ENCODE data around the gene ECSCR. TPM values are rescaled to one million over a fixed set of nuclear protein-coding genes. Genes with fewer than 3 reads are reported as not detected.
"Not testable (repeated sequence)": the region's sequence is repeated elsewhere in the genome, so short reads cannot be mapped to it uniquely, and the experiment has no call there.

ECSCR gene
- total and polyA plus RNA-seq, 10 of the 15 experiments (the other 5 are each of a cell fraction or from before 2014, with no cell fraction given) = 0.15 to 0.83 (median 0.23) TPM; not detected in 3

GRCh38 chr5:139410993-139411828 lies 51.3 kb downstream of the ECSCR start (continued):
- TF ChIP-seq ZNF207 (IDR thresholded peaks at IDR 0.05; ENCODE audit: borderline replicate concordance) = no peak
- no peak for TF ChIP-seq POLR2AphosphoS2 (IDR thresholded peaks at IDR 0.05; ENCODE audit: low read depth, low read length)

GRCh38 chr5:139410121-139410992 lies 52.2 kb downstream of the ECSCR start:
- 56% methylated on average over 6 of the region's 6 CpGs for WGBS (ENCODE audit: insufficient coverage, insufficient replicate concordance, low lambda C conversion rate, missing lambda C conversion rate)
- ATAC-seq = no peak
- H3K4me2 ChIP-seq (ENCODE audit: control insufficient read depth, insufficient read depth) = no peak overlapping the region
- no peaks in the 10 kb centered on the region for H3K9me3 ChIP-seq (replicated peaks; ENCODE audit: control insufficient read depth, insufficient read depth, low read length)
- no peaks in the 10 kb centered on the region for H4K20me1 ChIP-seq (ENCODE audit: control insufficient read depth, insufficient read depth)
- RAD21 ChIA-PET (ENCODE audit: unreplicated experiment) = interaction anchor here (1.2 kb wide), 1 partner anchor 10 kb away, joined by 6 read pairs; no protein-coding TSS in a partner anchor
- no peak overlapping the region for H2AFZ ChIP-seq (ENCODE audit: control insufficient read depth, low read depth, low read length)
- H3K36me3 ChIP-seq (ENCODE audit: control insufficient read depth in 2 of 2, insufficient read depth in 2 of 2, low read length in 1 of 2) = no peaks in the 10 kb centered on the region
- intact Hi-C loops (cut with micrococcal nuclease; ENCODE audit: unreplicated experiment) (no loop called here), in situ Hi-C loops (cut with MboI) (no loop called here)
- peaks cover 25% of the 10 kb centered on the region for H3K4me1 ChIP-seq (ENCODE audit: control insufficient read depth, insufficient read depth, low read length)
- CTCF ChIA-PET = interaction anchor here (0.6 to 3.1 kb wide), 6 partner anchors 9 to 203 kb away, joined by 3 to 18 read pairs (median 6); no protein-coding TSS in a partner anchor
- H3K9ac ChIP-seq (ENCODE audit: control insufficient read depth, insufficient read depth, low read length) = no peak overlapping the region
- POLR2A ChIA-PET = interaction anchor here (0.7 to 2.8 kb wide), 3 partner anchors 8 to 153 kb away, joined by 3 to 7 read pairs (median 5); no protein-coding TSS in a partner anchor
- H3K79me2 ChIP-seq (ENCODE audit: control insufficient read depth, insufficient read depth, low read length) = no peaks in the 10 kb centered on the region
- FAIRE-seq = no peak
- SMC1A ChIA-PET (ENCODE audit: uncharacterized antibody, unreplicated experiment) = interaction anchor here (0.8 to 2.7 kb wide), 10 partner anchors 8 to 138 kb away, joined by 3 to 11 read pairs (median 4); partner anchors contain the start of gene DNAJC18
- no peak for DNase-seq (ENCODE audit: low read depth, low spot score)
- H3K27ac ChIP-seq (ENCODE audit: control insufficient read depth, insufficient read depth) = no peak overlapping the region
- TF ChIP-seq SMAD5 (IDR thresholded peaks at IDR 0.05; ENCODE audit: low read depth) (no peak), NR2F1 (conservative IDR thresholded peaks at IDR 0.05) (no peak), WRNIP1 (IDR thresholded peaks at IDR 0.05; ENCODE audit: borderline replicate concordance, low read depth, low read length) (no peak), SIN3A (IDR thresholded peaks at IDR 0.05; ENCODE audit: low read depth, low read length) (no peak), HDAC6 (IDR thresholded peaks at IDR 0.05; ENCODE audit: unreplicated experiment) (no peak), STAT3 (IDR thresholded peaks at IDR 0.05; ENCODE audit: low read depth, low read length) (no peak), PAX5 (IDR thresholded peaks at IDR 0.05; ENCODE audit: borderline replicate concordance, low read depth, low read length) (no peak)
- no peaks in the 10 kb centered on the region for H3K27me3 ChIP-seq (replicated peaks in 1 of 2; ENCODE audit: control insufficient read depth in 2 of 2, insufficient read depth in 2 of 2, low read length in 1 of 2)
- no peak overlapping the region for H3K4me3 ChIP-seq
- no TSS peak for BruUV-seq (replicated peaks)

GRCh38 chr5:139409116-139409515 lies 53.4 kb downstream of the ECSCR start:
- ATAC-seq; DNase-seq (ENCODE audit: low read depth, low spot score); intact Hi-C loops (cut with micrococcal nuclease; ENCODE audit: unreplicated experiment); H4K20me1 ChIP-seq (ENCODE audit: control insufficient read depth, insufficient read depth); H3K4me3 ChIP-seq; H3K27me3 ChIP-seq (replicated peaks in 1 of 2; ENCODE audit: control insufficient read depth in 2 of 2, insufficient read depth in 2 of 2, low read length in 1 of 2); H3K79me2 ChIP-seq (ENCODE audit: control insufficient read depth, insufficient read depth, low read length); in situ Hi-C loops (cut with MboI); H3K9me3 ChIP-seq (replicated peaks; ENCODE audit: control insufficient read depth, insufficient read depth, low read length); H3K36me3 ChIP-seq (ENCODE audit: control insufficient read depth in 2 of 2, insufficient read depth in 2 of 2, low read length in 1 of 2); H3K4me2 ChIP-seq (ENCODE audit: control insufficient read depth, insufficient read depth); FAIRE-seq; H3K27ac ChIP-seq (ENCODE audit: control insufficient read depth, insufficient read depth); H2AFZ ChIP-seq (ENCODE audit: control insufficient read depth, low read depth, low read length); H3K9ac ChIP-seq (ENCODE audit: control insufficient read depth, insufficient read depth, low read length); BruUV-seq (replicated peaks): not testable (repeated sequence)
- CTCF ChIA-PET = interaction anchor here (1.3 to 3.8 kb wide), 4 partner anchors 11 to 103 kb away, joined by 6 to 39 read pairs (median 12); no protein-coding TSS in a partner anchor
- SMC1A ChIA-PET (ENCODE audit: uncharacterized antibody, unreplicated experiment) = interaction anchor here (0.7 to 2.7 kb wide), 5 partner anchors 9 to 137 kb away, joined by 3 to 11 read pairs (median 3); no protein-coding TSS in a partner anchor
- WGBS (ENCODE audit: insufficient coverage, insufficient replicate concordance, low lambda C conversion rate, missing lambda C conversion rate) = 64% methylated on average over 5 of the region's 5 CpGs
- peaks cover 20% of the 10 kb centered on the region for H3K4me1 ChIP-seq (ENCODE audit: control insufficient read depth, insufficient read depth, low read length)
- RAD21 ChIA-PET (ENCODE audit: unreplicated experiment) = interaction anchor here (1.2 kb wide), 2 partner anchors 12 to 15 kb away, joined by 3 to 6 read pairs; no protein-coding TSS in a partner anchor
- POLR2A ChIA-PET = interaction anchor here (0.6 to 2.8 kb wide), 2 partner anchors 11 to 189 kb away, joined by 4 to 7 read pairs; no protein-coding TSS in a partner anchor

All from GM12878 (cell line).